ENCODE measurements around the gene GRIA3.

DNA sequence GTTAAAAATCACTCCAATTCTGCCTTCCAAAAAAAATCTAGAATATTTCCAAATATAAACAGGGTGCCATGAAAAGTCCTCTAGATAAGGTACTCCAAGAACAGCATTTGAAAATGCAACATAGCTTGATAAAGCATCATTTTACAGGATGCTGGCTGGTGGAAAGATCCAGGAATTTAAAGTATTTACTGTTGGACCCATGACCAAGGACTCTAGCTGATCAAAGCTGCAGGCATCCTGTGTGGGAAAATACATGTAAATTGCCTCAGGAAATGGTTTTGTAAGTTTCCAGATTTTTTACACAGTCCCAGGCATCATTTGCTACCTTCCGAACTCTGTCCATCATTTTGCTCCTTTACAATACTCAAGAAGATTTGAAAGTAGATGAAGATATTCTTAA, 164.4 kb downstream of the GRIA3 start:
- TF ChIP-seq, protein P1, sequence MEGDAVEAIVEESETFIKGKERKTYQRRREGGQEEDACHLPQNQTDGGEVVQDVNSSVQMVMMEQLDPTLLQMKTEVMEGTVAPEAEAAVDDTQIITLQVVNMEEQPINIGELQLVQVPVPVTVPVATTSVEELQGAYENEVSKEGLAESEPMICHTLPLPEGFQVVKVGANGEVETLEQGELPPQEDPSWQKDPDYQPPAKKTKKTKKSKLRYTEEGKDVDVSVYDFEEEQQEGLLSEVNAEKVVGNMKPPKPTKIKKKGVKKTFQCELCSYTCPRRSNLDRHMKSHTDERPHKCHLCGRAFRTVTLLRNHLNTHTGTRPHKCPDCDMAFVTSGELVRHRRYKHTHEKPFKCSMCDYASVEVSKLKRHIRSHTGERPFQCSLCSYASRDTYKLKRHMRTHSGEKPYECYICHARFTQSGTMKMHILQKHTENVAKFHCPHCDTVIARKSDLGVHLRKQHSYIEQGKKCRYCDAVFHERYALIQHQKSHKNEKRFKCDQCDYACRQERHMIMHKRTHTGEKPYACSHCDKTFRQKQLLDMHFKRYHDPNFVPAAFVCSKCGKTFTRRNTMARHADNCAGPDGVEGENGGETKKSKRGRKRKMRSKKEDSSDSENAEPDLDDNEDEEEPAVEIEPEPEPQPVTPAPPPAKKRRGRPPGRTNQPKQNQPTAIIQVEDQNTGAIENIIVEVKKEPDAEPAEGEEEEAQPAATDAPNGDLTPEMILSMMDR (IDR thresholded peaks at IDR 0.05) = no peak
- TF ChIP-seq POLR2A (IDR thresholded peaks at IDR 0.05) = no peak
- TF ChIP-seq POLR2AphosphoS5 (IDR thresholded peaks at IDR 0.05) = no peak

All from sigmoid colon (tissue), 4 donors.